Caki2 (cell line): Measurements from ENCODE around the gene RHEB. TPM values are rescaled to one million over a fixed set of nuclear protein-coding genes. Genes with fewer than 3 reads are reported as not detected.

Source experiments
- total RNA-seq: library from RNA; depleted of rRNA; stranded (reverse); fragments of >200 nt; shearing (Covaris generic); gene quantifications from 2 replicates; pipeline ENCODE4 v1.2.3, GENCODE V29; 2014; ENCODE audit warnings: low replicate concordance; rRNA removed

The RHEB gene
- total RNA-seq, 1 experiment from 2014 or later = 154 TPM

Other genes starting within 250 kb of the RHEB start
- 33.4 and 34.6 TPM in 2 replicates for gene NUB1, start 178.1 kb downstream of the RHEB start, total RNA-seq
- gene WDR86, start 109.9 kb downstream of the RHEB start, total RNA-seq = not detected in 2 replicates
- gene CRYGN, start 79.8 kb downstream of the RHEB start, total RNA-seq = not detected in 2 replicates